GM12878 (cell line): ENCODE results near the gene TTI1. TPM values are rescaled to one million over a fixed set of nuclear protein-coding genes. Genes with fewer than 3 reads are reported as not detected.

Experiments
- ATAC-seq: fragments of 200-7000 bp; cut with Tn5 transposase; 3 replicates; pipeline ENCODE4 v1.9.1; 2020; ENCODE audit warnings: mild to moderate bottlenecking, moderate library complexity
- BruUV-seq: library from RNA; stranded (reverse); fragments of 400-500 nt; replicated peaks from 2 replicates; lab custom pipeline; 2021; lab: Mats Ljungman, UMichigan
- CTCF ChIA-PET: fragments of 300-600 bp; sonication (Branson Sonifier 250); formaldehyde crosslinking; extraction: SDS; loops from one replicate; lab custom pipeline; 2021; ENCODE audit warnings: inconsistent platforms; lab: Yijun Ruan, JAX
- POLR2A ChIA-PET: fragments of 350-600 bp; formaldehyde crosslinking; extraction: SDS; loops from one replicate; lab custom pipeline; 2021; ENCODE audit warnings: inconsistent platforms; lab: Charles Lee
- RAD21 ChIA-PET: fragments of 300-600 bp; sonication (Branson Sonifier 250); formaldehyde crosslinking; loops from one replicate; lab custom pipeline; 2023; ENCODE audit warnings: antibody characterized with exemption; ENCODE audit not compliant: unreplicated experiment; lab: Charles Lee
- SMC1A ChIA-PET: fragments of 300-600 bp; sonication (Branson Sonifier 250); formaldehyde crosslinking; loops from one replicate; lab custom pipeline; 2023; ENCODE audit not compliant: unreplicated experiment, uncharacterized antibody; lab: Charles Lee
- DNase-seq: peaks from one replicate; pipeline ENCODE4 v3.0.0-alpha.2; 2011; ENCODE audit warnings: low read depth, low spot score
- FAIRE-seq: peaks from 3 replicates; lab custom pipeline; 2011; peaks lifted over from hg19 to GRCh38; lab: Jason Lieb, UNC
- H2AFZ ChIP-seq: 2 replicates; pipeline ENCODE4 v1.6.0; 2011; ENCODE audit warnings: low read depth, low read length, control low read depth; ENCODE audit not compliant: control insufficient read depth
- H3K27ac ChIP-seq: 2 replicates; pipeline ENCODE4 v1.5.1; 2011; ENCODE audit warnings: control low read depth; ENCODE audit not compliant: control insufficient read depth, insufficient read depth
- H3K27me3 ChIP-seq, 2 experiments: replicated peaks in 1 of 2; 2 replicates each; pipeline versions ENCODE4 v1.6.0 to v1.6.1; 2011; ENCODE audit warnings: low read length in 1 of 2; ENCODE audit not compliant: control insufficient read depth in 2 of 2, insufficient read depth in 2 of 2
- H3K36me3 ChIP-seq, 2 experiments: 2 replicates each; pipeline ENCODE4 v1.5.1; 2011; ENCODE audit warnings: low read length in 1 of 2; ENCODE audit not compliant: control insufficient read depth in 2 of 2, insufficient read depth in 2 of 2
- H3K4me1 ChIP-seq: 2 replicates; pipeline ENCODE4 v1.6.1; 2011; ENCODE audit warnings: mild to moderate bottlenecking, low read length, moderate library complexity, mixed read lengths; ENCODE audit not compliant: control insufficient read depth, insufficient read depth
- H3K4me2 ChIP-seq: 2 replicates; pipeline ENCODE4 v1.6.0; 2011; ENCODE audit warnings: control low read depth; ENCODE audit not compliant: control insufficient read depth, insufficient read depth
- H3K4me3 ChIP-seq: fragments of 200-600 bp; sonication (generic); 2 replicates; pipeline ENCODE4 v1.5.1; 2016
- H3K79me2 ChIP-seq: 2 replicates; pipeline ENCODE4 v1.6.0; 2011; ENCODE audit warnings: low read length; ENCODE audit not compliant: control insufficient read depth, insufficient read depth
- H3K9ac ChIP-seq: 2 replicates; pipeline ENCODE4 v1.8.0; 2011; ENCODE audit warnings: low read length, control low read depth, mixed read lengths; ENCODE audit not compliant: control insufficient read depth, insufficient read depth
- H3K9me3 ChIP-seq: replicated peaks from 3 replicates; pipeline ENCODE4 v1.5.1; 2011; ENCODE audit warnings: mild to moderate bottlenecking, low read length; ENCODE audit not compliant: control insufficient read depth, insufficient read depth
- H4K20me1 ChIP-seq: 2 replicates; pipeline ENCODE4 v1.6.0; 2011; ENCODE audit not compliant: control insufficient read depth, insufficient read depth
- E2F4 ChIP-seq: IDR thresholded peaks from 2 replicates; pipeline ENCODE4 v1.6.1; 2012; ENCODE audit warnings: low read depth, low read length, improper control_type of control experiment
- FOXM1 ChIP-seq: IDR thresholded peaks from 2 replicates; pipeline ENCODE4 v1.6.1; 2012; ENCODE audit warnings: low read depth, mild to moderate bottlenecking, inconsistent platforms, low read length, moderate library complexity
- HCFC1 ChIP-seq: fragments of 150-350 bp; IDR thresholded peaks from 2 replicates; pipeline ENCODE4 v1.6.1; 2014; ENCODE audit warnings: low read length
- MYB ChIP-seq: fragments of 150-350 bp; IDR thresholded peaks from 2 replicates; pipeline ENCODE4 v1.6.1; 2014; ENCODE audit warnings: mild to moderate bottlenecking, low read depth, low read length, borderline replicate concordance
- PAX5 ChIP-seq: IDR thresholded peaks from 2 replicates; pipeline ENCODE4 v1.6.1; 2011; ENCODE audit warnings: low read depth, low read length, borderline replicate concordance
- PAX8 ChIP-seq: fragments of 450-650 bp; IDR thresholded peaks from 2 replicates; pipeline ENCODE4 v1.6.1; 2017; ENCODE audit warnings: mild to moderate bottlenecking, moderate library complexity
- SP1 ChIP-seq: IDR thresholded peaks from one replicate; pipeline ENCODE4 v1.6.1; 2011; ENCODE audit warnings: low read depth, low read length
- ZNF24 ChIP-seq: fragments of 450-650 bp; IDR thresholded peaks from 2 replicates; pipeline ENCODE4 v1.6.1; 2017; ENCODE audit warnings: antibody characterized with exemption, mild to moderate bottlenecking
- ZSCAN29 ChIP-seq: fragments of 450-650 bp; IDR thresholded peaks from 2 replicates; pipeline ENCODE4 v1.6.1; 2017; ENCODE audit warnings: mild to moderate bottlenecking, moderate library complexity
- WGBS: methylation state at CpG from one replicate; pipeline ENCODE4 v1.1.6; 2016; ENCODE audit warnings: low lambda C conversion rate; ENCODE audit not compliant: insufficient replicate concordance, insufficient coverage; ENCODE audit errors: missing lambda C conversion rate; 5-methylcytosine and 5-hydroxymethylcytosine counted together
- in situ Hi-C: fragments of 300-500 bp; cut with MboI; formaldehyde crosslinking; loops from 9 replicates; pipeline ENCODE4 v1.14.3; 2018; ENCODE audit warnings: mixed read lengths
- intact Hi-C: fragments of 100-400 bp; cut with micrococcal nuclease; formaldehyde crosslinking; loops from one replicate; pipeline ENCODE4 v1.14.2; 2022; ENCODE audit not compliant: unreplicated experiment
- polyA plus RNA-seq, 11 experiments: library from polyadenylated mRNA; depleted of rRNA in 4 of 11; unstranded in 6 of 11; stranded (reverse) in 5 of 11; fragments of >200 nt; fragmentation: Nextera tagmentation in 4 of 11; fragmentation: Illumina TruSeq in 1 of 11; extraction: Ambion mirVana in 4 of 11; extraction: Trizol in 1 of 11; gene quantifications; 1 replicate in 1 of 11; 2 replicates in 10 of 11; pipeline versions ENCODE4 v1.2.1 to v1.2.3, GENCODE V29; 2011 to 2016; ENCODE audit warnings: inconsistent platforms in 2 of 11, missing spikeins in 2 of 11, low read depth in 1 of 11
- total RNA-seq, 4 experiments: library from RNA; depleted of rRNA in 3 of 4; stranded (reverse); fragments of >200 nt in 3 of 4; fragmentation: Illumina TruSeq in 1 of 4; extraction: Trizol in 1 of 4; gene quantifications; 2 replicates each; pipeline versions ENCODE4 v1.2.1 to v1.2.3, GENCODE V29; 2013 to 2021
- TF ChIP-seq, protein P1 (sequence below): fragments of 450-650 bp; IDR thresholded peaks from 2 replicates; pipeline ENCODE4 v1.6.1; 2016; ENCODE audit warnings: mild to moderate bottlenecking, moderate library complexity, borderline replicate concordance
- TF ChIP-seq, protein P2 (sequence below): fragments of 450-650 bp; IDR thresholded peaks from 2 replicates; pipeline ENCODE4 v1.6.1; 2017; ENCODE audit warnings: antibody characterized with exemption, mild to moderate bottlenecking, moderate library complexity

TTI1 gene
- total and polyA plus RNA-seq, 10 of the 15 experiments (the other 5 are each of a cell fraction or from before 2014, with no cell fraction given), result 5.3 to 44.6 (median 24.9) TPM

- TF ChIP-seq ZSCAN29 (0 out of 2 replicates have a peak, but pooled peaks have one; percentile 21), PAX5 (peak; percentile 96), ZNF24 (no peak)
Observed at GRCh38 chr20:37990571-37991151, 42.6 kb downstream of the TTI1 start (continued).

GRCh38 chr20:37989601-37990295 is 43.5 kb downstream of the TTI1 start:
- Histone ChIP-seq H2AFZ (no peak overlapping the region), H4K20me1 (no peaks in the 10 kb centered on the region), H3K9me3 (no peaks in the 10 kb centered on the region), H3K9ac (no peak overlapping the region), H3K4me2 (peak overlapping the region; percentile 46; the same call in 1 of the 2 replicates), H3K27ac (peak overlapping the region; percentile 4; the same call in 1 of the 2 replicates), H3K27me3 (no peaks in the 10 kb centered on the region), H3K4me3 (no peak overlapping the region), H3K4me1 (peaks cover 33% of the 10 kb centered on the region), H3K36me3 (peaks cover 3 to 5% of the 10 kb centered on the region in 2 experiments; a peak in 3 of 4 replicates), H3K79me2 (no peaks in the 10 kb centered on the region)
- intact Hi-C loops (loop anchor here (1.0 to 10.0 kb wide), 5 partner anchors 68 to 425 kb away; no protein-coding TSS in a partner anchor), in situ Hi-C loops (loop anchor here (5.0 to 10.0 kb wide), 3 partner anchors 82 to 725 kb away; partner anchors contain the start of gene GHRH)
- POLR2A ChIA-PET, result no interaction called here
- CTCF ChIA-PET, result no interaction called here
- DNase-seq (no peak), FAIRE-seq (no peak), ATAC-seq (no peak)
- SMC1A ChIA-PET, result interaction anchor here (0.6 to 1.4 kb wide), 4 partner anchors 44 to 807 kb away, joined by 3 read pairs; no protein-coding TSS in a partner anchor
- 38% methylated on average over 7 of the region's 7 CpGs for WGBS
- TF ChIP-seq E2F4 (no peak), SP1 (no peak), HCFC1 (no peak), PAX8 (no peak), MYB (no peak), FOXM1 (no peak)
- TF ChIP-seq, protein P1, sequence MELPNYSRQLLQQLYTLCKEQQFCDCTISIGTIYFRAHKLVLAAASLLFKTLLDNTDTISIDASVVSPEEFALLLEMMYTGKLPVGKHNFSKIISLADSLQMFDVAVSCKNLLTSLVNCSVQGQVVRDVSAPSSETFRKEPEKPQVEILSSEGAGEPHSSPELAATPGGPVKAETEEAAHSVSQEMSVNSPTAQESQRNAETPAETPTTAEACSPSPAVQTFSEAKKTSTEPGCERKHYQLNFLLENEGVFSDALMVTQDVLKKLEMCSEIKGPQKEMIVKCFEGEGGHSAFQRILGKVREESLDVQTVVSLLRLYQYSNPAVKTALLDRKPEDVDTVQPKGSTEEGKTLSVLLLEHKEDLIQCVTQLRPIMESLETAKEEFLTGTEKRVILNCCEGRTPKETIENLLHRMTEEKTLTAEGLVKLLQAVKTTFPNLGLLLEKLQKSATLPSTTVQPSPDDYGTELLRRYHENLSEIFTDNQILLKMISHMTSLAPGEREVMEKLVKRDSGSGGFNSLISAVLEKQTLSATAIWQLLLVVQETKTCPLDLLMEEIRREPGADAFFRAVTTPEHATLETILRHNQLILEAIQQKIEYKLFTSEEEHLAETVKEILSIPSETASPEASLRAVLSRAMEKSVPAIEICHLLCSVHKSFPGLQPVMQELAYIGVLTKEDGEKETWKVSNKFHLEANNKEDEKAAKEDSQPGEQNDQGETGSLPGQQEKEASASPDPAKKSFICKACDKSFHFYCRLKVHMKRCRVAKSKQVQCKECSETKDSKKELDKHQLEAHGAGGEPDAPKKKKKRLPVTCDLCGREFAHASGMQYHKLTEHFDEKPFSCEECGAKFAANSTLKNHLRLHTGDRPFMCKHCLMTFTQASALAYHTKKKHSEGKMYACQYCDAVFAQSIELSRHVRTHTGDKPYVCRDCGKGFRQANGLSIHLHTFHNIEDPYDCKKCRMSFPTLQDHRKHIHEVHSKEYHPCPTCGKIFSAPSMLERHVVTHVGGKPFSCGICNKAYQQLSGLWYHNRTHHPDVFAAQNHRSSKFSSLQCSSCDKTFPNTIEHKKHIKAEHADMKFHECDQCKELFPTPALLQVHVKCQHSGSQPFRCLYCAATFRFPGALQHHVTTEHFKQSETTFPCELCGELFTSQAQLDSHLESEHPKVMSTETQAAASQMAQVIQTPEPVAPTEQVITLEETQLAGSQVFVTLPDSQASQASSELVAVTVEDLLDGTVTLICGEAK, result no peak
- TF ChIP-seq, protein P2, sequence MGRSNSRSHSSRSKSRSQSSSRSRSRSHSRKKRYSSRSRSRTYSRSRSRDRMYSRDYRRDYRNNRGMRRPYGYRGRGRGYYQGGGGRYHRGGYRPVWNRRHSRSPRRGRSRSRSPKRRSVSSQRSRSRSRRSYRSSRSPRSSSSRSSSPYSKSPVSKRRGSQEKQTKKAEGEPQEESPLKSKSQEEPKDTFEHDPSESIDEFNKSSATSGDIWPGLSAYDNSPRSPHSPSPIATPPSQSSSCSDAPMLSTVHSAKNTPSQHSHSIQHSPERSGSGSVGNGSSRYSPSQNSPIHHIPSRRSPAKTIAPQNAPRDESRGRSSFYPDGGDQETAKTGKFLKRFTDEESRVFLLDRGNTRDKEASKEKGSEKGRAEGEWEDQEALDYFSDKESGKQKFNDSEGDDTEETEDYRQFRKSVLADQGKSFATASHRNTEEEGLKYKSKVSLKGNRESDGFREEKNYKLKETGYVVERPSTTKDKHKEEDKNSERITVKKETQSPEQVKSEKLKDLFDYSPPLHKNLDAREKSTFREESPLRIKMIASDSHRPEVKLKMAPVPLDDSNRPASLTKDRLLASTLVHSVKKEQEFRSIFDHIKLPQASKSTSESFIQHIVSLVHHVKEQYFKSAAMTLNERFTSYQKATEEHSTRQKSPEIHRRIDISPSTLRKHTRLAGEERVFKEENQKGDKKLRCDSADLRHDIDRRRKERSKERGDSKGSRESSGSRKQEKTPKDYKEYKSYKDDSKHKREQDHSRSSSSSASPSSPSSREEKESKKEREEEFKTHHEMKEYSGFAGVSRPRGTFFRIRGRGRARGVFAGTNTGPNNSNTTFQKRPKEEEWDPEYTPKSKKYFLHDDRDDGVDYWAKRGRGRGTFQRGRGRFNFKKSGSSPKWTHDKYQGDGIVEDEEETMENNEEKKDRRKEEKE, result no peak
- BruUV-seq, result TSS peak; percentile 38
- RAD21 ChIA-PET, result no interaction called here
